ENCODE data around the gene IQSEC1.

GRCh38 chr3:12892840-12893189 lies 180.4 kb downstream of the IQSEC1 start:
- no peak for TF ChIP-seq CTCF (IDR thresholded peaks at IDR 0.05; ENCODE audit: low read depth, low read length)
- TF ChIP-seq MAX (IDR thresholded peaks at IDR 0.05; ENCODE audit: low read depth, low read length): no peak
- TF ChIP-seq POLR2A (IDR thresholded peaks at IDR 0.05; ENCODE audit: extremely low read depth, insufficient read length): no peak
